Stimulated activated CD8-positive, alpha-beta memory T cell treated with anti-CD3 and anti-CD28 coated beads, Interleukin-7, amount 100 ng/mL, for 24 hours (primary cell): ENCODE measurements around the gene ASCC1.

ENCODE experiments used
- DNase-seq: peaks from one replicate; pipeline ENCODE4 v3.0.0-alpha.2; 2020; ENCODE audit warnings: low read depth

The ASCC1 gene

GRCh38 chr10:72097448-72098300 lies 118.4 kb downstream of the ASCC1 start:
- no peak for DNase-seq

DNA sequence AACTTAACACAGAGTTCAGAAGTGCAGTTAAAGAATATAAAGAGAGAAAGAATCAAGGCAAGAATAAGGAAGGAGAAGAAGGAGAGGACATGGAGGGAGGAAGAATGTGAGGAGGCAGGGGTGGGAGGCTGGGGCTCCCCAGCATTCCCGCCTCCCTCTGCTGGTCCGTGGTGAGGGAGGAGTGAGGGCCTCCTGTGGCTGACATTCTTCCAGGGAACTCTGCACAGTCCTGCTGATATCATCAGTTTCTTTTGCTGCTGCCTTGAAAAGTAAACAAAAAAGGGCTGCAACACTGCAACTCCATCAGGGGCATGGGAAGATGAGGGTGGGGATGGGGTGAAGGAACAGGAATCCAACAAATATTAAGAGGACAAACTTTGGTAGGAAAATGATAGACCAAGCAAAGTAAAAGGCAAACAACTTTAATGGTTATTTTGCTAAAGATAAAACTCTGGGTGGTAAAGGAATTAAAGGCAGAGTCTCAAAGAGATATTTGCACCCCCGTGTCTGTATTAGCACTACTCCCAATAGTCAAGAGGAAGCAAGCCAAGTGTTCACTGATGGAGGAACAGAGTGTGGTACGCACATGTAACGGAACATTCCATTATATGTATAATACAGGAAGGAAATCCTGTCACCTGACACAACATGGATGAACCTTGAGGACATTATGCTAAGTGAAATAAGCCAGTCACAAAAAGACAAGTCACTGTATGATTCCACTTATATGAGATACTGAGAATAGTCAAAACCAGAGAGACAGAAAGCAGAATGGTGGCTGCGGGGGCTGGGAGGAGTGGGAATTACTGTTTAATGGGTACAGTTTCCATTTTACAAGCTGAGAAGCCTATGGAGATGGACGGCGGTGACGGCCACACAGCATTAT lies 119.7 kb downstream of the ASCC1 start:
- DNase-seq: no peak

- DNase-seq: no peak
These were observed 120.9 kb downstream of the ASCC1 start for GRCh38 chr10:72095195-72095594.

- DNase-seq: no peak
These were observed 121.5 kb downstream of the ASCC1 start for GRCh38 chr10:72094574-72094973.

GRCh38 chr10:72093450-72093849 lies 122.6 kb downstream of the ASCC1 start:
- no peak for DNase-seq

DNA sequence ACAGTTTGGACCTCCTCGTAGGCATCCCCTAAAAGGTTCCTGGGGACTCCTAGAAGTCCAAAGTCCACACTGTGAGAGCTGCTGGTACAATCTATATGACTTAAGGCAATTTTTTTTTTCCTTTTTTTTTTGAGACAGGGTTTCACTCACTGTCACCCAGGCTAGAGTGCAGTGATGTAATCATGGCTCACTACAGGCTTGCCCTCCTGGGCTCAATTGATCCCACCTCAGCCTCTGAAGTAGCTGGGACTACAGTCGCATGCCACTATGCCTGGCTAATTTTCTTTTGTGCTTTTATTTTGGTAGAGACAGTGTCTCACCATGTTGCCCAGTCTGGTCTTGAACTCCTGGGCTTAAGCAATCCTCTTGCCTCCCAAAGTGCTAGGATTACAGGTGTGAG lies 123.1 kb downstream of the ASCC1 start:
- no peak for DNase-seq

- DNase-seq: no peak
These were observed 123.7 kb downstream of the ASCC1 start for GRCh38 chr10:72092171-72092924.

GRCh38 chr10:72090326-72090725 lies 125.8 kb downstream of the ASCC1 start:
- no peak for DNase-seq

DNA sequence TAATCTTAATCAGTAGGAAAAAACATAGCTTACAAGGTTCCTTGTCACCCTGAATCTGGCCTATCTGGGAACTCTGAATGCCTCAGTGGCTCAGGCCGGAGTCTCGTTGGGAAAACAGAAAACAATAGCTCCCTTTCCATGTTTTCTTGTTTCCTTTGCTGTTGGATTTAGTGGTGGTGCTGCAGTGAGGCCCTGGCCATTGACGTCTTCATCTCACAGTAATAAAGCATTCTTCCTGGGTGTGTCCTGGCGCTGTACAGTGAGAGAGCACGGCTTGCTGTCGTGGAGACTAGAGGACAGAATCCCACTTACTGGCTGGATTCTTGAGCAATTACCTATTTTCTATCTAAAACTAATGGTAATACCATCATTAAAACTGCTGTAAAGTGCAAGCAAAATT lies 126.5 kb downstream of the ASCC1 start:
- no peak for DNase-seq

GRCh38 chr10:72088889-72089575 lies 127.0 kb downstream of the ASCC1 start:
- no peak for DNase-seq

DNA sequence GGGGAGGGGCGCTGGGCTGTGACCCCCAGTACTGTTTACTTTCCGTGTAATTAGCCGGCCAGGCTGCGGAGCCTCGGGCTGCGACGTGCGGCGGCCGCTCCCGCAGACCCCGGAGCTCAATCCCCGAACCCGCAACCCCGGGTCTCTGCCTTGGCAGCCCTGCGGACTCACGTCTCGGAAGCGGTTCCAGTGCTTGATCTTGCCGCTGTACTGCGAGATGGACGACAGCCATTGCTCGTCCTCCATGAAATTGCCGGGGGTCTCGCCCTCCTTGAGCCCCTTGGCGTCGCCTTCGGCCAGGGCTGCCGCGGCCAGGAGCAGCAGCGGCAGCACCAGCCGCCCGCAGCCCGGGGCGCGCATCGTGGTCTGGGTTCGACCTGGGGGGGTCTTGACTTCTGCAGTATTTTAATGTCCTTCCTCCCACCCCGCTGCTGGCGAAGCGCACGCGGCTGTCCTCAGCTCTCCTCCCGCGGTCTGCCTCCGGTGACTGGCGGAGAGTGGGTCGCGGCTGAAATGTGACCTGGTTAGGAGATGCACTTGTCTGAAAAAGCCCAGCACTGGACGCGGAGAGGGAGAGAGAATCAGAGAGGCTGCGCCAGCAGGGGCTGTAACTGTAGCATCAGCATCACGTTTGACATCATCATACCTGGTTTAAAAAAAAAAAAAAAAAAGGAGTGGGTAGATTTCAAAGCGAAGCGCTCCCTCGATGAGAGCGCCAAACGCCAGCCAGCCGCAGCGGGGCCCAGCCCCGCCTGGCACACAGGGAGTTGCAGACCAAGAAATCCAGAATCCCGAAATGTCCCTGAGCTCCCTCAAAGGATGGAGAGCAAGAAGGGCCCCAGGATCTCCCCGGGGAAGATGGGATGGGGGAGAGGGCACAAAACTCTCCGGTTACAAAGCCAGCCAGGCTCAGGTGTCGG lies 127.8 kb downstream of the ASCC1 start, which contains the start of gene SPOCK2:
SPOCK2 (minus strand) TSS at position 583 of the 920 bp plus-strand sequence; CDS start at position 360, 223 bp downstream.
- peak; percentile 22 for DNase-seq

DNA sequence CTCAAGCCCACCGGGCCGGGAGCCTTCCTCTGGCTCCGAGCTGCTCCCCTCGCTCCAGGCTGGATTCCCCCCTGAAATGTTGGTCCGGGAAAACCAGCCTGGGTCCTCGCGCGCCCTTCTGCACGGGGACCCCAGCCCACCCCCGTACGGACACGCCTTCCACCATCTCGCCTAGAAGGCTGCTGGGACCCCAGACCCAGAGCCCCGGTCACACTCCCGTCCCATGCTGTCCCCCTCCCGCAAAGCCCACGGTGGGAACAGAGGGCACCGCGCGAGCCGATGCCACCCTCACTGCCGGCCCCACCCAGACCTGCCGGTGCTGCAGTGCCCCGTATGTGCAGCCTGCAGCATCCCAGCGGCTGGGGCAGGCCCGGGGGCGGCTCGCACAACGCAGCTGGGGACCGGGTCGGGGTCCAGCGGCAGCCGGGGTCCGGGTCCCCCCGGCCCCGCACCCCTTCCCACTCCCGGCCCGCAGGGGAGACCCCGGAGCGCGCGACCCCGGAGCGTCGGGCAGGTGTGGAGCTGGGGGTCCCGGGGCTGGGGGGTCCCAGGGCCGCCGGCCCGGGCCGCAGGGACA lies 128.6 kb downstream of the ASCC1 start:
- DNase-seq: no peak

DNA sequence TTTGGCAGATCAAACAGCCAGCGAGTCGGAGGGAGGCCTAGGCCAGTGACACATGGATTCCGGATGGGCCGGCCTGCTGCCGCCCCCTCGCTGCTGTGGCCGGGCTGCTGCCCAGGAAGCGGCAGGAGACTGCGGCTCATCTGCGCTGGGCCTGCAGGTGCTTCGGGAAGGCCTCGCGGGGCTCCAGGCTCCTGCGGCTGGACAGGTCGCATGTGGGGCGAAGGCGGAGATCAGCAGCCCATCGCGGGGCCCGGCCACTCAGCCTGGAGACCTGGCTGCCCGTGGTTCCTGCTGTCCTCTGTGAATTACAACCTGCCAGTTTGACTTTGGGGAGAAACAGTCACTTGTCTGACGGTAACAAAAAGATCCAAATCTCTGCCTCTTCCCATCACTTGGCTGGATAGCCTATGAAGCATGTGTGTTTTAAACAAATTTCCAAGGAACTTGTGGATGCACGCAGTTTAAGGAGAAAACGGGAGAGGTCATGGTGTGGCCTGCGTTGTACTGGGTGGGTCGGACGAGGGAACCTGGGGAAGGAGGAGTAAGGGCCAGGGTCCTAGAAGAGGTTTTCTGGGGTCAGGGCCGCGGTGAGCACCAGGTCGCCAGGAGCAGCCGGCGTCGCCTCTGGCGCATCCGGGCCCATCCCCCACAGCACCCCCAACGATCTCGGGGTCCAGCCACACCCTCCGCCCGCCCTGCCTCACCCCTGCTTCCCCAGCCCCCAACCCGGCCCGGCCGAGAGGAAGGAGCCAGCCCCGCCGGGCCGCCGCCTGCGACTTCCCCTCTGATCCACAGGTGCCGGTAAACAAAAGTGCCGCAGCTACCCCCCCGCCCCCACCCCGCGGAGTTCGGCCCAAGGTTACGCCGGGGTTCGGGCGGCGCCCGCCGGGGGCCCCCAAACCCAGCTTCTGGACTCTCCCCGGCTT lies 129.3 kb downstream of the ASCC1 start:
- DNase-seq: peak; percentile 27

- no peak for DNase-seq
These were observed 130.1 kb downstream of the ASCC1 start for GRCh38 chr10:72085864-72086465.

GRCh38 chr10:72085166-72085565 lies 130.9 kb downstream of the ASCC1 start:
- no peak for DNase-seq

DNA sequence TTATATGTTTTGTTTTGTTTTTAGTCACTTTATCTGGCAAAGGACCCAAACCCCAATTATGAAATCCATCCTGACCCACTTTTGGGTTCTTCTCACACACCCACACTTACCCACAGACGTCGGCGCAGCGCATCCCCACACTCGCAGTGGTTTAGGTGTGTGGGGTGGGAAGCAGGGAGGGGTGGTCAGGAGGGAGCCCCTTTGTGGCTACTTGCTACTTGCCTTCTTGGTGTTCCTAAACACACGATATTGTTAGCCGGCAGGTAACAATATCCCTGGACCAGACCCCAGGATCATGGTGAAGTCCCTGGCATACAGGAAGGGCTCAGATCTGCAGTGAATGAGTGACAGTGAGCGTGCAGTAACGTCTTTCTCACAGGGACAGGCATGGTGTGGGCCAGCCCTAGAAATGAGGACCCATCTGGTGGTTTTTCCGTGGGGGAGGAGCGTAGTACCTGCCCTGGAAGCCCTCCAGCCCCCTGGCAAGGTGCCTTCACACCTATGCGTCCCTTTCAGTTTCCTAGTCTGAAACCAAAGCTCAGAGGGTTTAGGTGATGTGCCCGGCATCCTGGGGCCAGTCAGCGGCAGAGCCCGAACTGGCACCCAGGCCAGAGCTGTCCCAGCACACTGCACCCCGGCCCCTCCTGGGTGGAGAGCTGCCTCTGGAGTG lies 132.2 kb downstream of the ASCC1 start:
- peak; percentile 33 for DNase-seq

GRCh38 chr10:72082856-72083789 lies 133.0 kb downstream of the ASCC1 start:
- DNase-seq: no peak
